Neuronal stem cell (in vitro differentiated cells): ENCODE results near the gene TTLL3.
"Not testable (repeated sequence)": the region's sequence is repeated elsewhere in the genome, so short reads cannot be mapped to it uniquely, and the experiment has no call there.

Experiments used
- DNase-seq: peaks from one replicate; pipeline ENCODE4 v3.0.0-alpha.2; 2013; ENCODE audit warnings: low spot score
- H2AFZ ChIP-seq: one replicate; pipeline ENCODE4 v1.6.1; 2013; ENCODE audit warnings: mild to moderate bottlenecking, low read length, inconsistent platforms
- H2AK5ac ChIP-seq: 2 replicates; pipeline ENCODE4 v1.6.1; 2013; ENCODE audit warnings: low read depth, mild to moderate bottlenecking, inconsistent platforms, low read length, moderate library complexity, mixed read lengths
- H2BK120ac ChIP-seq: 2 replicates; pipeline ENCODE4 v1.6.1; 2013; ENCODE audit warnings: low read depth, mild to moderate bottlenecking, inconsistent platforms, low read length, moderate library complexity, mixed read lengths
- H2BK12ac ChIP-seq: one replicate; pipeline ENCODE4 v1.6.1; 2013; ENCODE audit warnings: low read length, inconsistent platforms
- H2BK15ac ChIP-seq: 2 replicates; pipeline ENCODE4 v1.6.1; 2013; ENCODE audit warnings: mild to moderate bottlenecking, low read length, inconsistent platforms, mixed read lengths
- H2BK5ac ChIP-seq: one replicate; pipeline ENCODE4 v1.6.1; 2013; ENCODE audit warnings: inconsistent platforms, mild to moderate bottlenecking, low read length, moderate library complexity
- H3K14ac ChIP-seq: one replicate; pipeline ENCODE4 v1.6.1; 2013; ENCODE audit warnings: low read length, inconsistent platforms
- H3K18ac ChIP-seq: 2 replicates; pipeline ENCODE4 v1.6.1; 2013; ENCODE audit warnings: low read length, inconsistent platforms
- H3K23ac ChIP-seq: 2 replicates; pipeline ENCODE4 v1.6.1; 2013; ENCODE audit warnings: low read depth, mild to moderate bottlenecking, mixed read lengths, low read length, inconsistent platforms; ENCODE audit not compliant: poor library complexity
- H3K27ac ChIP-seq: replicated peaks from 3 replicates; pipeline ENCODE4 v1.5.1; 2013; ENCODE audit warnings: low read length, inconsistent platforms
- H3K27me3 ChIP-seq, 3 experiments: 2 replicates each; pipeline ENCODE4 v1.6.1; 2013; ENCODE audit warnings: low read length in 3 of 3, mild to moderate bottlenecking in 2 of 3, inconsistent platforms in 1 of 3, low read depth in 1 of 3, mixed read lengths in 1 of 3, moderate library complexity in 1 of 3; ENCODE audit not compliant: control insufficient read depth in 3 of 3, insufficient read depth in 3 of 3
- H3K36me3 ChIP-seq, 2 donors: replicated peaks in 1 of 2; 2 replicates each; pipeline ENCODE4 v1.6.1; 2013; ENCODE audit warnings: low read length in 2 of 2; ENCODE audit not compliant: control insufficient read depth in 2 of 2, insufficient read depth in 2 of 2
- H3K4ac ChIP-seq: 2 replicates; pipeline ENCODE4 v1.6.1; 2013; ENCODE audit warnings: inconsistent platforms, mild to moderate bottlenecking, low read length, moderate library complexity
- H3K4me1 ChIP-seq, 2 donors: 1 replicate in 1 of 2; 2 replicates in 1 of 2; pipeline ENCODE4 v1.6.1; 2013; ENCODE audit warnings: low read length in 2 of 2, low read depth in 1 of 2; ENCODE audit not compliant: control insufficient read depth in 2 of 2, insufficient read depth in 1 of 2
- H3K4me2 ChIP-seq: one replicate; pipeline ENCODE4 v1.6.1; 2013; ENCODE audit warnings: mild to moderate bottlenecking, low read length, inconsistent platforms; ENCODE audit not compliant: insufficient read depth, poor library complexity, severe bottlenecking
- H3K4me3 ChIP-seq, 2 donors: 2 replicates each; pipeline ENCODE4 v1.5.1; 2013; ENCODE audit warnings: low read length in 2 of 2, mild to moderate bottlenecking in 2 of 2, inconsistent platforms in 1 of 2, moderate library complexity in 1 of 2
- H3K79me1 ChIP-seq: one replicate; pipeline ENCODE4 v1.6.1; 2013; ENCODE audit warnings: low read depth, mild to moderate bottlenecking, inconsistent platforms, low read length, moderate library complexity
- H3K9ac ChIP-seq: one replicate; pipeline ENCODE4 v1.6.1; 2013; ENCODE audit warnings: mild to moderate bottlenecking, low read depth, low read length, inconsistent platforms; ENCODE audit not compliant: poor library complexity
- H3K9me3 ChIP-seq, 2 donors: replicated peaks in 1 of 2; 2 replicates each; pipeline versions ENCODE3 to v1.6.1; 2013; ENCODE audit warnings: low read length in 2 of 2, mild to moderate bottlenecking in 2 of 2, inconsistent platforms in 1 of 2, low read depth in 1 of 2, mixed read lengths in 1 of 2, moderate library complexity in 1 of 2; ENCODE audit not compliant: control insufficient read depth in 2 of 2, insufficient read depth in 1 of 2
- H4K8ac ChIP-seq: one replicate; pipeline ENCODE4 v1.6.1; 2013; ENCODE audit warnings: low read depth, mild to moderate bottlenecking, inconsistent platforms, low read length, moderate library complexity
- H4K91ac ChIP-seq: one replicate; pipeline ENCODE4 v1.6.1; 2013; ENCODE audit warnings: low read length, low read depth, mild to moderate bottlenecking, inconsistent platforms; ENCODE audit not compliant: poor library complexity
- WGBS, 2 donors: extraction: QIAGEN DNeasy Blood & Tissue Kit; methylation state at CpG; one replicate each; pipeline ENCODE4 v1.1.7; 2013; ENCODE audit warnings: missing lambda C conversion rate in 2 of 2, mixed read lengths in 1 of 2; ENCODE audit not compliant: insufficient read length in 2 of 2, insufficient replicate concordance in 1 of 2; ENCODE audit errors: extremely low coverage in 2 of 2; 5-methylcytosine and 5-hydroxymethylcytosine counted together

The TTLL3 gene

DNA sequence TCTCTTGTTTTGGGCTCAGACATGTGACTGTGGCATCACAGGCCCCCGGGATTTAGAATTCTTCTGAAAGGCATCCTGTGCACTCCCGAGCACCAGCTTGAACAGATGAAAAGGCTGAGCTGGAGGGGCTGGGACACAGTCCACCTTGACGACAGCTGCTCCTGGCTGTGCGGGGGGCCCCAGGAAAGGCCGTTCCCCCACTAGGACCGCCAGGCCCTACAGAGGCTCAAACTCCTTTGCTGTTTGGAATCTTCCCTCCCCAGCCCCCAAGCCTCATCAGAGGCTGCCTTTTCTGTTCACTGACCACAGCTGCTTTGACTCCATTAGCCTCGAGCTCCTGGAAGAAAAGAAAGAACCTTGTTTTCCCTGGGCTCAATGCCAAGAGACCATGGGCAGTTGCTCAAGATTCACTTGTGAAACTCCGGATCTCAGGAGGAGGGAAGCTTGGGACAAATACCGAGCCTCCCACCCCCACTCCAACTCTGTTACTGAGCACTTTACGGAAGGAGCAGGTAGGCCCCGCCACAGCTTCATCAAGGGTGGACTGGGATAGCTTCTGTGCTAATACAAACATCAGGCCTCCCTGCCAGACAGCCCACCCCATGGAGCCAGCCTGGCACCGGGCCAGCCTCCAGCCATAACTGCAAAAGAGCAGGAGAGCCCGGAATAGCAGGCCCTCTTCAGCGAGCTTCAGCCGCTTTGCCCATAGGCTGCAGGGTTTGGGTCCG is 54.3 kb downstream of the TTLL3 start:
- peaks cover 0 to 12% (median 8%) of the 10 kb centered on the region in 3 experiments for H3K27me3 ChIP-seq
- H4K91ac ChIP-seq = no peak overlapping the region
- H3K27ac ChIP-seq = no peak overlapping the region
- H3K18ac ChIP-seq = no peak overlapping the region
- no peak overlapping the region for H3K23ac ChIP-seq
- H3K4me1 ChIP-seq = peaks cover 0 to 7% of the 10 kb centered on the region in 2 donors
- H2AK5ac ChIP-seq = no peak overlapping the region
- no peak overlapping the region for H3K14ac ChIP-seq
- no peaks in the 10 kb centered on the region for H3K79me1 ChIP-seq
- H3K4me3 ChIP-seq = no peak overlapping the region
- H3K9ac ChIP-seq = no peak overlapping the region
- no peak for DNase-seq
- H3K4me2 ChIP-seq = no peak overlapping the region
- H2BK5ac ChIP-seq = no peak overlapping the region
- peak overlapping the region; percentile 86 for H2AFZ ChIP-seq
- H3K9me3 ChIP-seq = no peaks in the 10 kb centered on the region
- no peaks in the 10 kb centered on the region for H3K36me3 ChIP-seq
- WGBS, 2 donors = no CpG with 5 or more reads among the region's 16 CpGs
- no peak overlapping the region for H4K8ac ChIP-seq
- no peak overlapping the region for H2BK15ac ChIP-seq
- H3K4ac ChIP-seq = no peak overlapping the region
- H2BK12ac ChIP-seq = no peak overlapping the region
- no peak overlapping the region for H2BK120ac ChIP-seq

DNA sequence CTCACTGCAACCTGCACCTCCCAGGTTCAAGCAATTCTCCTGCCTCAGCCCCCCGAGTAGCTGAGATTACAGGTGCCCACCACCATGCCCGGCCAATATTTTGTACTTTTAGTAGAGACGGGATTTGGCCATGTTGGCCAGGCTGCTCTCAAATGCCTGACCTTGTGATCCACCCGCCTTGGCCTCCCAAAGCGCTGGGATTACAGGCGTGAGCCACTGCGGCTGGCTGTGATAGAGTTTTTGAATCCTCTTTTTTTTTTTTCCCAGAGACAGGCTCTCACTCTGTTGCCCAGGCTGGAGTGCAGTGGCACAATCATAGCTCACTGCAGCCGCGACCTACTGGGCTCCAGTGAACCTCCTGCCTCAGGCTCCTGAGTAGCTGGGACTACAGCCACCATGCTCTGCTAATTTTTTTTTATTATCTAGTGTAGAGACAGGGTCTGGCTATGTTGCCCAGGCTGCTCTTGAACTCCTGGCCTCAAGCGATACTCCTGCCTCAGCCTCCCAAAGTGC is 55.1 kb downstream of the TTLL3 start:
- not testable (repeated sequence) for H3K4ac ChIP-seq, H4K91ac ChIP-seq, H2AFZ ChIP-seq, H3K4me3 ChIP-seq, H3K9me3 ChIP-seq, H3K23ac ChIP-seq, H2BK12ac ChIP-seq, H3K9ac ChIP-seq, H3K4me1 ChIP-seq, H3K18ac ChIP-seq, H4K8ac ChIP-seq, H3K4me2 ChIP-seq, DNase-seq, H2AK5ac ChIP-seq, H3K27ac ChIP-seq, H2BK5ac ChIP-seq, H3K79me1 ChIP-seq, H2BK15ac ChIP-seq, H3K14ac ChIP-seq, H2BK120ac ChIP-seq, H3K36me3 ChIP-seq
- no CpG with 5 or more reads among the region's 10 CpGs for WGBS, 2 donors
- peaks cover 0 to 12% (median 8%) of the 10 kb centered on the region in 3 experiments for H3K27me3 ChIP-seq

DNA sequence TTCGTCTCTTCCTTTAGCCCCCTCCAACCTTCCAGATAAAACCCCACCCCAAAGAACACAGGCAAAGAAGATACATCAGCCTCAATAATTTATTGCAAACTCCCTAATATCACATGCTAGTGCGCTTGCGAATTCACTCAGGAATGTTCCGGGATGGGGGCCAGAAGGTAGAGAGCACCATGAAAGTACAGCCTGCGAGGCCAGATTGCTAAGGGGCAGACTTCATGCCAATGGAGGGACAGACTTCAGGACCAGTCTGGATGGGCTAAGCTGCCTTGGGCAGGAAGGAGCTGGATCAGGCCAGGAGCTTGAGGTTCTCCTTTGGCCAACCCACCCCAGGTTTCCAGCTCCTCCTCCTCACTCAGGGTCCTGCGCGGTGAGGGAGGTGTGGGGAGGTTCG is 56.6 kb downstream of the TTLL3 start:
- Histone ChIP-seq H3K4me2 (no peak overlapping the region), H3K9me3 (no peaks in the 10 kb centered on the region), H4K8ac (no peak overlapping the region), H3K23ac (no peak overlapping the region), H3K36me3 (no peaks in the 10 kb centered on the region), H3K4me3 (no peak overlapping the region), H3K27me3 (peaks cover 0 to 11% (median 8%) of the 10 kb centered on the region in 3 experiments), H3K9ac (no peak overlapping the region), H4K91ac (no peak overlapping the region), H2BK15ac (no peak overlapping the region), H3K18ac (no peak overlapping the region), H2AFZ (no peak overlapping the region), H3K4me1 (peaks cover 0 to 3% of the 10 kb centered on the region in 2 donors), H2BK120ac (no peak overlapping the region), H3K79me1 (no peaks in the 10 kb centered on the region), H3K14ac (no peak overlapping the region), H2BK5ac (no peak overlapping the region), H3K27ac (no peak overlapping the region), H2AK5ac (no peak overlapping the region), H2BK12ac (no peak overlapping the region), H3K4ac (no peak overlapping the region)
- WGBS, 2 donors = no CpG with 5 or more reads among the region's 8 CpGs
- no peak for DNase-seq

DNA sequence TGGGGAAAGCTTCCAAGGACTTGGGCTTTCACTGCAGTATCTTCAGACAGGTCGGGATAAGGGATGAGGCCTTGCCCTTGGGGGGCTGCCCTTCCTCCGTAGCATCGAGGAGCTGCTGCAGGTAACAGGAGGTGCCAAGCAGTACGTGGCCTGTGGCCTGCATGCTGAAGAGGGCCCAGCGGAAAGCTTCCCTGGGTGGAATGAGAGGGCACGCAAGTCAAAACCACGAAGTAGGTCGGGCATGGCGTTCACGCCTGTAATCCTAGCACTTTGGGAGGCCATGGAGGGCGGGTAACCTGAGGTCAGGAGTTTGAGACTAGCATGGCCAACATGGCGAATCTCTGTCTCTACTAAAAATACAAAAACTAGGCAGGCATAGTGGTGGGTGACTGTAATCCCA is 57.0 kb downstream of the TTLL3 start:
- Histone ChIP-seq H3K36me3 (no peaks in the 10 kb centered on the region), H4K8ac (no peak overlapping the region), H2AK5ac (no peak overlapping the region), H3K4me1 (peaks cover 0 to 3% of the 10 kb centered on the region in 2 donors), H3K14ac (no peak overlapping the region), H2AFZ (no peak overlapping the region), H3K9me3 (no peaks in the 10 kb centered on the region), H2BK120ac (no peak overlapping the region), H3K23ac (no peak overlapping the region), H3K4ac (no peak overlapping the region), H3K18ac (no peak overlapping the region), H3K9ac (no peak overlapping the region), H2BK12ac (no peak overlapping the region), H3K4me3 (no peak overlapping the region), H3K27ac (no peak overlapping the region), H2BK15ac (no peak overlapping the region), H3K27me3 (peaks cover 0 to 8% (median 6%) of the 10 kb centered on the region in 3 experiments), H2BK5ac (no peak overlapping the region), H4K91ac (no peak overlapping the region), H3K4me2 (no peak overlapping the region), H3K79me1 (no peaks in the 10 kb centered on the region)
- DNase-seq = no peak
- WGBS, 2 donors = no CpG with 5 or more reads among the region's 12 CpGs
